PC-3 (cell line): Measurements from ENCODE around the gene PIGC.

Experiments used
- CTCF ChIP-seq: fragments of 300-600 bp; sonication (generic); conservative IDR thresholded peaks from 2 replicates; pipeline ENCODE4 v1.5.1; 2017; ENCODE audit warnings: antibody characterized with exemption, low read depth, mild to moderate bottlenecking, low read length
- EZH2 ChIP-seq: fragments of 300-600 bp; sonication (generic); IDR thresholded peaks from one replicate; pipeline ENCODE4 v1.6.1; 2017; ENCODE audit warnings: antibody characterized with exemption, mild to moderate bottlenecking, low read length; ENCODE audit not compliant: unreplicated experiment

DNA sequence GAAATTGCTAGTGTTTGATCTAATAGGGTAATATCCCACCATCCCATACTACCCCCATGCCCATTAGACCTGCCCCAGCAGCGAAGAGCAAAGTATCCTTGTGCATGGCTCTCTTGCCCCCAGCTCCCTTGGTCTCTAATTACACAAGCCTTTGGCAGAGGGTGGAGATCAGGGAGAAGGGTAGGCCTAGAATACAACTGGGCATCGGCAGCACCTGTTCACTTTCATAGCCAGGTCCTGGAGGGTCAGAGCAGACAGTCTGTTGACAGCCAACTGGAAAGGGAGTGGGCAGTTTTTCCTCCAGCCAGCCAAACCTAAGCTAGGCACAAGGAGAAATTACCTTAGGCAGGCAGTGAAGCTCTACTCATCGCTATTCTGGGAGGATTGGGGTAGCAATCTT lies 2.7 kb upstream of the PIGC start:
- TF ChIP-seq CTCF (no peak), EZH2 (no peak)
